Activated CD8-positive, alpha-beta T cell treated with anti-CD3 and anti-CD28 coated beads for 36 hours (primary cell): ENCODE measurements around the gene CHI3L1. TPM values are rescaled to one million over a fixed set of nuclear protein-coding genes. Genes with fewer than 3 reads are reported as not detected.
A peak's percentile ranks its signal among the peaks of the same experiment; 100 is the strongest.

Source experiments
- ATAC-seq: fragments of 200-7000 bp; cut with Tn5 transposase; one replicate; pipeline ENCODE4 v1.10.0; 2021; ENCODE audit warnings: mild to moderate bottlenecking, moderate library complexity
- CTCF ChIA-PET: fragments of 350-600 bp; sonication (Branson Sonifier 250); formaldehyde crosslinking; loops from one replicate; lab custom pipeline; 2021; ENCODE audit warnings: antibody characterized with exemption; lab: Charles Lee
- POLR2A ChIA-PET: fragments of 350-600 bp; sonication (Branson Sonifier 250); formaldehyde crosslinking; loops from one replicate; lab custom pipeline; 2021; ENCODE audit warnings: antibody characterized with exemption; lab: Charles Lee
- DNase-seq: peaks from one replicate; pipeline ENCODE4 v3.0.0-alpha.2; 2020
- H3K27ac Mint-ChIP-seq: one replicate; pipeline ENCODE4 v1.8.0; 2021; ENCODE audit warnings: mild to moderate bottlenecking, mixed read lengths
- H3K27me3 Mint-ChIP-seq: one replicate; pipeline ENCODE4 v1.8.0; 2021; ENCODE audit warnings: mixed read lengths
- H3K36me3 Mint-ChIP-seq: one replicate; pipeline ENCODE4 v1.8.0; 2021; ENCODE audit warnings: low read depth, mixed read lengths
- H3K4me1 Mint-ChIP-seq: one replicate; pipeline ENCODE4 v1.8.0; 2021; ENCODE audit warnings: low read depth, mixed read lengths
- H3K4me3 Mint-ChIP-seq: one replicate; pipeline ENCODE4 v1.8.0; 2021; ENCODE audit warnings: mild to moderate bottlenecking, moderate library complexity, mixed read lengths
- H3K9me3 Mint-ChIP-seq: one replicate; pipeline ENCODE4 v1.8.0; 2021; ENCODE audit warnings: mixed read lengths
- CTCF ChIP-seq: fragments of 200-600 bp; IDR thresholded peaks from one replicate; pipeline ENCODE4 v1.8.0; 2022; ENCODE audit warnings: antibody characterized with exemption, mild to moderate bottlenecking
- intact Hi-C: fragments of 100-400 bp; cut with micrococcal nuclease; formaldehyde crosslinking; loops from one replicate; pipeline ENCODE4 v1.10.0; 2022
- total RNA-seq, 2 experiments: library from RNA; stranded (reverse); gene quantifications; one replicate each; pipeline ENCODE4 v1.2.3, GENCODE V29; 2021

CHI3L1 gene
- total RNA-seq, 2 experiments from 2014 or later = not detected

GRCh38 chr1:203136409-203137042 is 50.0 kb downstream of the CHI3L1 start:
- no peaks in the 10 kb centered on the region for H3K9me3 Mint-ChIP-seq
- H3K27ac Mint-ChIP-seq = no peak overlapping the region
- TF ChIP-seq CTCF = no peak
- DNase-seq = no peak
- ATAC-seq = peak; percentile 37
- ChIA-PET POLR2A (interaction anchor here (0.7 kb wide), 1 partner anchor 23 kb away, joined by 3 read pairs; no protein-coding TSS in a partner anchor), CTCF (interaction anchor here (1.2 kb wide), 2 partner anchors 52 to 80 kb away, joined by 3 to 5 read pairs; no protein-coding TSS in a partner anchor)
- intact Hi-C loops = no loop called here
- H3K27me3 Mint-ChIP-seq = peaks cover 4% of the 10 kb centered on the region
- no peaks in the 10 kb centered on the region for H3K36me3 Mint-ChIP-seq
- H3K4me1 Mint-ChIP-seq = no peaks in the 10 kb centered on the region
- no peak overlapping the region for H3K4me3 Mint-ChIP-seq

GRCh38 chr1:203135636-203136305 is 50.7 kb downstream of the CHI3L1 start:
- TF ChIP-seq CTCF = no peak
- CTCF ChIA-PET = interaction anchor here (1.2 kb wide), 2 partner anchors 51 to 80 kb away, joined by 3 to 5 read pairs; no protein-coding TSS in a partner anchor
- Mint-ChIP-seq H3K4me1 (no peaks in the 10 kb centered on the region), H3K27me3 (peaks cover 4% of the 10 kb centered on the region), H3K36me3 (no peaks in the 10 kb centered on the region), H3K27ac (no peak overlapping the region), H3K9me3 (no peaks in the 10 kb centered on the region), H3K4me3 (no peak overlapping the region)
- POLR2A ChIA-PET = no interaction called here
- intact Hi-C loops = no loop called here
- ATAC-seq = peak; percentile 74
- DNase-seq = peak; percentile 31

GRCh38 chr1:203133970-203134725 is 52.4 kb downstream of the CHI3L1 start:
- CTCF ChIA-PET = interaction anchor here (1.7 kb wide), 1 partner anchor 40 kb away, joined by 4 read pairs; no protein-coding TSS in a partner anchor

GRCh38 chr1:203131548-203132200 is 54.8 kb downstream of the CHI3L1 start:
- ATAC-seq (no peak), DNase-seq (no peak)
- peaks cover 4% of the 10 kb centered on the region for H3K4me1 Mint-ChIP-seq
- intact Hi-C loops = no loop called here
- H3K27me3 Mint-ChIP-seq = peaks cover 25% of the 10 kb centered on the region
- no peaks in the 10 kb centered on the region for H3K9me3 Mint-ChIP-seq
- TF ChIP-seq CTCF = no peak
- H3K27ac Mint-ChIP-seq = no peak overlapping the region
- H3K4me3 Mint-ChIP-seq = no peak overlapping the region
- POLR2A ChIA-PET = no interaction called here
- CTCF ChIA-PET = interaction anchor here (1.3 to 1.7 kb wide), 3 partner anchors 16 to 136 kb away, joined by 3 to 7 read pairs (median 6); no protein-coding TSS in a partner anchor
- H3K36me3 Mint-ChIP-seq = no peaks in the 10 kb centered on the region

More at GRCh38 chr1:203133970-203134725, 52.4 kb downstream of the CHI3L1 start:
- TF ChIP-seq CTCF = no peak
- Mint-ChIP-seq H3K36me3 (no peaks in the 10 kb centered on the region), H3K4me1 (no peaks in the 10 kb centered on the region), H3K9me3 (no peaks in the 10 kb centered on the region), H3K27ac (no peak overlapping the region), H3K4me3 (no peak overlapping the region), H3K27me3 (peaks cover 9% of the 10 kb centered on the region)
- DNase-seq = no peak
- ATAC-seq = no peak
- POLR2A ChIA-PET = no interaction called here
- intact Hi-C loops = no loop called here
